A549 (cell line): ENCODE data around the gene N4BP2. TPM values are rescaled to one million over a fixed set of nuclear protein-coding genes. Genes with fewer than 3 reads are reported as not detected.

ENCODE experiments used
- ATAC-seq, 2 experiments: fragments of 200-7000 bp in 1 of 2; fragments of >200 bp in 1 of 2; cut with Nextera tagmentation in 1 of 2; cut with Tn5 transposase in 1 of 2; 3 replicates each; pipeline versions ENCODE4 v1.8.0 to v1.9.1; 2018 to 2020; ENCODE audit warnings: mild to moderate bottlenecking in 1 of 2, moderate library complexity in 1 of 2
- CTCF ChIA-PET: fragments of 300-600 bp; sonication (Branson Sonifier 250); formaldehyde crosslinking; extraction: SDS; loops from one replicate; lab custom pipeline; 2021; ENCODE audit warnings: antibody characterized with exemption, inconsistent platforms; lab: Yijun Ruan, JAX
- POLR2A ChIA-PET: fragments of 350-600 bp; formaldehyde crosslinking; extraction: SDS; loops from one replicate; lab custom pipeline; 2021; ENCODE audit warnings: antibody characterized with exemption, inconsistent platforms; lab: Yijun Ruan, JAX
- DNase-seq, 2 experiments: peaks; one replicate each; pipeline versions ENCODE4 v3.0.0 to v3.0.0-alpha.2; 2011 to 2016; ENCODE audit warnings: low read depth in 1 of 2, low spot score in 1 of 2
- FAIRE-seq: peaks from 2 replicates; lab custom pipeline; 2011; peaks lifted over from hg19 to GRCh38; lab: Jason Lieb, UNC
- H3K27ac ChIP-seq, 2 experiments: fragments of >200 bp; sonication (Bioruptor Twin); formaldehyde crosslinking; 3 replicates each; pipeline ENCODE4 v1.5.1; 2016 to 2017
- H3K4me1 ChIP-seq: fragments of >200 bp; sonication (Bioruptor Twin); formaldehyde crosslinking; 3 replicates; pipeline ENCODE4 v1.6.1; 2016
- H3K4me2 ChIP-seq: fragments of >200 bp; sonication (Bioruptor Twin); formaldehyde crosslinking; 3 replicates; pipeline ENCODE4 v1.6.1; 2016
- H3K4me3 ChIP-seq: fragments of >200 bp; sonication (Bioruptor Twin); formaldehyde crosslinking; 3 replicates; pipeline ENCODE4 v1.5.1; 2016
- H3K9me3 ChIP-seq: fragments of >200 bp; sonication (Bioruptor Twin); formaldehyde crosslinking; 3 replicates; pipeline ENCODE4 v1.6.1; 2016
- CBX8 ChIP-seq: fragments of 200-600 bp; sonication (generic); IDR thresholded peaks from 2 replicates; pipeline ENCODE4 v1.6.1; 2016
- CHD2 ChIP-seq: fragments of 150-350 bp; IDR thresholded peaks from 2 replicates; pipeline ENCODE4 v1.6.1; 2014; ENCODE audit warnings: low read length; ENCODE audit not compliant: partially characterized antibody
- CHD4 ChIP-seq: fragments of 200-600 bp; sonication (generic); IDR thresholded peaks from 2 replicates; pipeline ENCODE4 v1.6.1; 2016; ENCODE audit warnings: antibody characterized with exemption, mild to moderate bottlenecking, borderline replicate concordance
- EP300 ChIP-seq, 2 experiments: fragments of >200 bp; sonication (Bioruptor Twin); formaldehyde crosslinking; IDR thresholded peaks; 2 replicates in 1 of 2; 3 replicates in 1 of 2; pipeline ENCODE4 v1.6.1; 2016 to 2017
- FOSB ChIP-seq: fragments of 250-450 bp; sonication (Bioruptor Pico); IDR thresholded peaks from 2 replicates; pipeline ENCODE4 v1.5.0; 2020; ENCODE audit warnings: mild to moderate bottlenecking, moderate library complexity
- FOSL2 ChIP-seq, 2 experiments: fragments of 450-650 bp in 1 of 2; fragments of >200 bp in 1 of 2; sonication (Bioruptor Twin) in 1 of 2; formaldehyde crosslinking; IDR thresholded peaks; 2 replicates each; pipeline versions ENCODE4 v1.5.0 to v1.6.1; 2016 to 2020; ENCODE audit warnings: mild to moderate bottlenecking in 1 of 2, moderate library complexity in 1 of 2
- GATA3 ChIP-seq: IDR thresholded peaks from 2 replicates; pipeline ENCODE4 v1.6.1; 2012; ENCODE audit warnings: borderline replicate concordance
- HOXA7 ChIP-seq: fragments of 250-450 bp; sonication (Bioruptor Pico); IDR thresholded peaks from 2 replicates; pipeline ENCODE4 v1.5.0; 2020; ENCODE audit warnings: mild to moderate bottlenecking, moderate library complexity
- HOXB13 ChIP-seq: fragments of 250-450 bp; sonication (Bioruptor Pico); IDR thresholded peaks from 2 replicates; pipeline ENCODE4 v1.5.0; 2020; ENCODE audit warnings: low read depth, mild to moderate bottlenecking, moderate library complexity
- HOXB5 ChIP-seq: fragments of 250-450 bp; sonication (Bioruptor Pico); IDR thresholded peaks from 2 replicates; pipeline ENCODE4 v1.5.0; 2020; ENCODE audit warnings: mild to moderate bottlenecking, moderate library complexity
- JUN ChIP-seq, 2 experiments: fragments of >200 bp; sonication (Bioruptor Twin); formaldehyde crosslinking; IDR thresholded peaks; 2 replicates in 1 of 2; 3 replicates in 1 of 2; pipeline ENCODE4 v1.6.1; 2016 to 2017
- KDM5A ChIP-seq: fragments of 200-600 bp; sonication (generic); IDR thresholded peaks from 2 replicates; pipeline ENCODE4 v1.6.1; 2016; ENCODE audit warnings: antibody characterized with exemption, mild to moderate bottlenecking
- MAZ ChIP-seq: fragments of 150-350 bp; IDR thresholded peaks from 2 replicates; pipeline ENCODE4 v1.6.1; 2014; ENCODE audit warnings: antibody characterized with exemption, low read depth, low read length, borderline replicate concordance
- MYC ChIP-seq: IDR thresholded peaks from 2 replicates; pipeline ENCODE4 v1.6.1; 2012; ENCODE audit warnings: mild to moderate bottlenecking, inconsistent platforms, low read length, improper control_type of control experiment, borderline replicate concordance
- NFE2L2 ChIP-seq: fragments of 150-350 bp; conservative IDR thresholded peaks from 2 replicates; pipeline ENCODE4 v1.6.1; 2014; ENCODE audit warnings: low read length
- NR3C1 ChIP-seq: fragments of >200 bp; sonication (Bioruptor Twin); formaldehyde crosslinking; IDR thresholded peaks from 3 replicates; pipeline ENCODE4 v1.6.1; 2017
- PHF8 ChIP-seq: fragments of 200-600 bp; sonication (generic); IDR thresholded peaks from 2 replicates; pipeline ENCODE4 v1.6.1; 2016; ENCODE audit warnings: low read depth, mild to moderate bottlenecking, antibody characterized with exemption, moderate library complexity, borderline replicate concordance
- POLR2A ChIP-seq: IDR thresholded peaks from 2 replicates; pipeline ENCODE4 v1.6.1; 2012; ENCODE audit warnings: mild to moderate bottlenecking, low read length
- POLR2AphosphoS2 ChIP-seq: conservative IDR thresholded peaks from 2 replicates; pipeline ENCODE4 v1.6.1; 2012; ENCODE audit warnings: low read length, improper control_type of control experiment, inconsistent platforms
- ZC3H11A ChIP-seq: fragments of 450-650 bp; IDR thresholded peaks from 2 replicates; pipeline ENCODE4 v1.6.1; 2014; ENCODE audit warnings: antibody characterized with exemption, mild to moderate bottlenecking
- ZFP36 ChIP-seq: fragments of 450-650 bp; IDR thresholded peaks from 2 replicates; pipeline ENCODE4 v1.6.1; 2014; ENCODE audit warnings: borderline replicate concordance; ENCODE audit not compliant: partially characterized antibody
- ZNF302 ChIP-seq: fragments of 250-450 bp; sonication (Bioruptor Pico); IDR thresholded peaks from 2 replicates; pipeline ENCODE4 v1.9.0; 2021; ENCODE audit warnings: inconsistent platforms, mild to moderate bottlenecking, moderate library complexity
- WGBS: methylation state at CpG from one replicate; pipeline ENCODE4 v1.1.6; 2017; ENCODE audit errors: missing lambda C conversion rate; 5-methylcytosine and 5-hydroxymethylcytosine counted together
- polyA plus RNA-seq, 4 experiments: library from polyadenylated mRNA; depleted of rRNA in 3 of 4; stranded (reverse); fragments of >200 nt; fragmentation: RNase III in 1 of 4; extraction: RNeasy Plus Mini Kit Qiagen cat#74134 plus additional on column Dnase treatment in 1 of 4; gene quantifications; 2 replicates in 3 of 4; 3 replicates in 1 of 4; pipeline ENCODE4 v1.2.3, GENCODE V29; 2011 to 2017
- TF ChIP-seq, protein P1 (sequence below): IDR thresholded peaks from 2 replicates; pipeline ENCODE4 v1.6.1; 2012
- TF ChIP-seq, protein P2 (sequence below): fragments of 150-350 bp; IDR thresholded peaks from 2 replicates; pipeline ENCODE4 v1.6.1; 2014; ENCODE audit warnings: low read depth, mild to moderate bottlenecking, low read length
- TF ChIP-seq, protein P3 (sequence below): IDR thresholded peaks from 2 replicates; pipeline ENCODE4 v1.6.1; 2012
- TF ChIP-seq, protein P4 (sequence below): fragments of 250-450 bp; sonication (Bioruptor Pico); IDR thresholded peaks from 2 replicates; pipeline ENCODE4 v1.5.0; 2021; ENCODE audit warnings: mild to moderate bottlenecking, moderate library complexity, borderline replicate concordance

N4BP2 gene
- polyA plus RNA-seq, 2 of the 4 experiments (the other 2 are of a cell fraction): 2.7 to 10.4 TPM

DNA sequence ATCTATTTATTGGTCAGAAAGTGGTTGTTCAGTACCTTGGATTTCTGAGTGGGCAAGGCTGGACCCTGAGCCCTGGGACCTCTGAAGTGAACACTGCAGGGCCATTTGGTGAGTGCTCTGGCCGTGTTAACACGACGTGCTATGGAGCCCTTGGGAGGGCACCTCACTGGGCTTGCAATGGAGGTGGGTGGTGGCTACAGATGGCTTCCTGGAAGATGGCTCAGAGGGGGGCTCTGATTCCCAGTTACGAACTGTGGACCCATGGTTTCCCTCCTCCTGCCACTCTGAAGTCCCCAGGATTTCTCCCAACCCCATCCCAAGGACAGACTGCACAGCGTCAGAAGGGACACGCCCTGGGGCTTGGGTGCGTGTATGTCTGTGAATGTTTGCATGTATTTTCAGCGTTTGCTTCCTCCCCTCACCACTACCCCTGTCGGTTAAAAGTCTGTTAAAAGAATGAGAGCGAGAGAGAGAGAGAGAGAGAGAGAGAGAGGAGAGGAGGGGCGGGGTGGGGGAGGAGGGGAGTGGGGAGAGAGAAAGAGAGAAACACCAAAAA, 136.4 kb downstream of the N4BP2 start:
- Histone ChIP-seq H3K4me2 (0 out of 3 replicates have a peak overlapping the region, but pooled peaks have one; percentile 5), H3K9me3 (no peaks in the 10 kb centered on the region), H3K4me3 (no peak overlapping the region), H3K27ac (peak overlapping the region; percentile 73 to 82; a peak in 5 of 6 replicates), H3K4me1 (peaks cover 51% of the 10 kb centered on the region)
- FAIRE-seq (no peak), ATAC-seq (no peak), DNase-seq (no peak)
- POLR2A ChIA-PET: no interaction called here
- CTCF ChIA-PET: interaction anchor here (1.0 kb wide), 1 partner anchor 58 kb away, joined by 3 read pairs; no protein-coding TSS in a partner anchor
- 63% methylated on average over 9 of the region's 11 CpGs for WGBS
- no peak for TF ChIP-seq MAZ
- TF ChIP-seq HOXB5 (CRISPR knock-in tag): no peak
- no peak for TF ChIP-seq NR3C1
- TF ChIP-seq GATA3: no peak
- TF ChIP-seq NFE2L2: no peak
- no peak for TF ChIP-seq HOXB13
- no peak for TF ChIP-seq KDM5A
- no peak for TF ChIP-seq PHF8
- TF ChIP-seq, protein P1, sequence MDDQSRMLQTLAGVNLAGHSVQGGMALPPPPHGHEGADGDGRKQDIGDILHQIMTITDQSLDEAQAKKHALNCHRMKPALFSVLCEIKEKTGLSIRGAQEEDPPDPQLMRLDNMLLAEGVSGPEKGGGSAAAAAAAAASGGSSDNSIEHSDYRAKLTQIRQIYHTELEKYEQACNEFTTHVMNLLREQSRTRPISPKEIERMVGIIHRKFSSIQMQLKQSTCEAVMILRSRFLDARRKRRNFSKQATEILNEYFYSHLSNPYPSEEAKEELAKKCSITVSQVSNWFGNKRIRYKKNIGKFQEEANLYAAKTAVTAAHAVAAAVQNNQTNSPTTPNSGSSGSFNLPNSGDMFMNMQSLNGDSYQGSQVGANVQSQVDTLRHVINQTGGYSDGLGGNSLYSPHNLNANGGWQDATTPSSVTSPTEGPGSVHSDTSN: no peak
- TF ChIP-seq JUN (IDR thresholded peaks at IDR 0.05): no peak
- TF ChIP-seq, protein P2, sequence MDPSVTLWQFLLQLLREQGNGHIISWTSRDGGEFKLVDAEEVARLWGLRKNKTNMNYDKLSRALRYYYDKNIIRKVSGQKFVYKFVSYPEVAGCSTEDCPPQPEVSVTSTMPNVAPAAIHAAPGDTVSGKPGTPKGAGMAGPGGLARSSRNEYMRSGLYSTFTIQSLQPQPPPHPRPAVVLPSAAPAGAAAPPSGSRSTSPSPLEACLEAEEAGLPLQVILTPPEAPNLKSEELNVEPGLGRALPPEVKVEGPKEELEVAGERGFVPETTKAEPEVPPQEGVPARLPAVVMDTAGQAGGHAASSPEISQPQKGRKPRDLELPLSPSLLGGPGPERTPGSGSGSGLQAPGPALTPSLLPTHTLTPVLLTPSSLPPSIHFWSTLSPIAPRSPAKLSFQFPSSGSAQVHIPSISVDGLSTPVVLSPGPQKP: no peak
- no peak for TF ChIP-seq FOSL2 (IDR thresholded peaks at IDR 0.05)
- TF ChIP-seq FOSL2 (CRISPR knock-in tag; IDR thresholded peaks at IDR 0.05): no peak
- no peak for TF ChIP-seq FOSB (CRISPR knock-in tag)
- TF ChIP-seq, protein P3, sequence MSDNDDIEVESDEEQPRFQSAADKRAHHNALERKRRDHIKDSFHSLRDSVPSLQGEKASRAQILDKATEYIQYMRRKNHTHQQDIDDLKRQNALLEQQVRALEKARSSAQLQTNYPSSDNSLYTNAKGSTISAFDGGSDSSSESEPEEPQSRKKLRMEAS: no peak
- TF ChIP-seq CHD4: no peak
- TF ChIP-seq MYC: no peak

DNA sequence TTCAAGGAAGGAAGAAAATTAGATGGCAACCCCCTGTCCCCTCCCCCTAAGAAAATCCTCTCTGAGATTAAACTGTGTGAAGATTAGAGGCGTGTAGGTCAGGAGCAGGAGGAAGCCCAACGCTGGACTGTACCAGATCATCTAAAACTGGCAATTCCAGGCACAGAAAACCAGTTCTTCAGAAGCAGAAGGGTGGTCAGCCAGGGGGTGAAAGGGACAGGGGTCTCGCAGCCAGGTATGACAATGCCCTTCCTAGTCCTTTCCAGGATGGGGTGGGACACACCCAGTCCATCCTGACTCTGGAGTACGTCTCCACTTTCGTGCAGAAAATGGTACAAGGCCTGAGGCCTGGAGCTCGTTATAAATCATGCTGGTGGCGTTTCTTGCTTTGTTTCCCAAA, 136.9 kb downstream of the N4BP2 start:
- ChIA-PET CTCF (no interaction called here), POLR2A (no interaction called here)
- Histone ChIP-seq H3K4me3 (no peak overlapping the region), H3K9me3 (no peaks in the 10 kb centered on the region), H3K27ac (peak overlapping the region; percentile 73 to 82; a peak in 5 of 6 replicates), H3K4me1 (peaks cover 51% of the 10 kb centered on the region), H3K4me2 (no peak overlapping the region)
- FAIRE-seq: no peak
- TF ChIP-seq POLR2AphosphoS2 (no peak), POLR2A (no peak), EP300 (IDR thresholded peaks at IDR 0.05) (no peak), CBX8 (no peak), CHD4 (no peak), ZC3H11A (no peak), PHF8 (no peak), MAZ (no peak), NR3C1 (no peak), CHD2 (no peak), HOXA7 (no peak), ZNF302 (CRISPR knock-in tag) (no peak), ZFP36 (no peak)
- TF ChIP-seq, protein P3: no peak
- TF ChIP-seq, protein P4, sequence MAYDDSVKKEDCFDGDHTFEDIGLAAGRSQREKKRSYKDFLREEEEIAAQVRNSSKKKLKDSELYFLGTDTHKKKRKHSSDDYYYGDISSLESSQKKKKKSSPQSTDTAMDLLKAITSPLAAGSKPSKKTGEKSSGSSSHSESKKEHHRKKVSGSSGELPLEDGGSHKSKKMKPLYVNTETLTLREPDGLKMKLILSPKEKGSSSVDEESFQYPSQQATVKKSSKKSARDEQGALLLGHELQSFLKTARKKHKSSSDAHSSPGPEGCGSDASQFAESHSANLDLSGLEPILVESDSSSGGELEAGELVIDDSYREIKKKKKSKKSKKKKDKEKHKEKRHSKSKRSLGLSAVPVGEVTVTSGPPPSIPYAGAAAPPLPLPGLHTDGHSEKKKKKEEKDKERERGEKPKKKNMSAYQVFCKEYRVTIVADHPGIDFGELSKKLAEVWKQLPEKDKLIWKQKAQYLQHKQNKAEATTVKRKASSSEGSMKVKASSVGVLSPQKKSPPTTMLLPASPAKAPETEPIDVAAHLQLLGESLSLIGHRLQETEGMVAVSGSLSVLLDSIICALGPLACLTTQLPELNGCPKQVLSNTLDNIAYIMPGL (CRISPR knock-in tag): no peak
- 96% methylated on average over 7 of the region's 7 CpGs for WGBS
- ATAC-seq: no peak
- no peak for DNase-seq
